HG02943 (cell line): ENCODE results near the gene LCN10.
"Not testable (repeated sequence)": the region's sequence is repeated elsewhere in the genome, so short reads cannot be mapped to it uniquely, and the experiment has no call there.

Experiments used
- ATAC-seq: cut with Tn5 transposase; IDR thresholded peaks from one replicate; pipeline ENCODE4 v1.9.1; 2021; ENCODE audit warnings: mild to moderate bottlenecking, low read depth, moderate library complexity; ENCODE audit not compliant: unreplicated experiment

Gene LCN10

GRCh38 chr9:136707849-136708517 lies 34.8 kb downstream of the LCN10 start:
- no peak for ATAC-seq

GRCh38 chr9:136707011-136707410 lies 35.7 kb downstream of the LCN10 start:
- no peak for ATAC-seq

GRCh38 chr9:136705564-136705963 lies 37.2 kb downstream of the LCN10 start:
- ATAC-seq, result no peak

- not testable (repeated sequence) for ATAC-seq
Observed at GRCh38 chr9:136704741-136705140, 38.0 kb downstream of the LCN10 start.

GRCh38 chr9:136703276-136703860 lies 39.4 kb downstream of the LCN10 start:
- no peak for ATAC-seq

GRCh38 chr9:136701668-136702053 lies 41.1 kb downstream of the LCN10 start:
- ATAC-seq, result no peak

GRCh38 chr9:136700959-136701667 lies 41.6 kb downstream of the LCN10 start:
- ATAC-seq, result peak; percentile 52

GRCh38 chr9:136700304-136700703 lies 42.4 kb downstream of the LCN10 start:
- ATAC-seq, result no peak

GRCh38 chr9:136698635-136699246 lies 44.0 kb downstream of the LCN10 start:
- ATAC-seq, result no peak

- ATAC-seq, result no peak
Observed at GRCh38 chr9:136697821-136698526, 44.8 kb downstream of the LCN10 start.

- ATAC-seq, result no peak
Observed at GRCh38 chr9:136697146-136697820, 45.5 kb downstream of the LCN10 start.

- ATAC-seq, result no peak
Observed at GRCh38 chr9:136696502-136696901, 46.2 kb downstream of the LCN10 start.

GRCh38 chr9:136695955-136696354 lies 46.8 kb downstream of the LCN10 start:
- no peak for ATAC-seq

GRCh38 chr9:136695435-136695895 lies 47.3 kb downstream of the LCN10 start:
- no peak for ATAC-seq

- ATAC-seq, result no peak
Observed at GRCh38 chr9:136694872-136695247, 47.9 kb downstream of the LCN10 start.

- no peak for ATAC-seq
Observed at GRCh38 chr9:136694163-136694871, 48.4 kb downstream of the LCN10 start.

GRCh38 chr9:136693490-136694162 lies 49.1 kb downstream of the LCN10 start:
- ATAC-seq, result no peak

GRCh38 chr9:136693135-136693489 lies 49.6 kb downstream of the LCN10 start:
- ATAC-seq, result no peak
